Measurements from ENCODE around the gene TMPRSS11E. TPM values are rescaled to one million over a fixed set of nuclear protein-coding genes. Genes with fewer than 3 reads are reported as not detected.
"Not testable (repeated sequence)": the region's sequence is repeated elsewhere in the genome, so short reads cannot be mapped to it uniquely, and the experiment has no call there.

The TMPRSS11E gene
- total RNA-seq, result 0.16 TPM

GRCh38 chr4:68447201-68447600, at the start of gene TMPRSS11E:
Gene TMPRSS11E, plus strand, starts transcription at chr4:68447463. Its CDS starts 50 bp downstream, at chr4:68447513.
- DNase-seq, result no peak

GRCh38 chr4:68399306-68399705, 48.0 kb upstream of the TMPRSS11E start:
- no peak for DNase-seq

GRCh38 chr4:68401231-68401630, 46.0 kb upstream of the TMPRSS11E start:
- DNase-seq, result no peak

GRCh38 chr4:68404153-68404552, 43.1 kb upstream of the TMPRSS11E start:
- DNase-seq, result no peak

GRCh38 chr4:68405718-68406478, 41.4 kb upstream of the TMPRSS11E start:
- DNase-seq, result not testable (repeated sequence)

GRCh38 chr4:68406479-68406859, 40.8 kb upstream of the TMPRSS11E start:
- no peak for DNase-seq

GRCh38 chr4:68407015-68407867, 40.0 kb upstream of the TMPRSS11E start:
- not testable (repeated sequence) for DNase-seq

- DNase-seq, result no peak
Measured at GRCh38 chr4:68407868-68408190, 39.4 kb upstream of the TMPRSS11E start.

- DNase-seq, result no peak
Measured at GRCh38 chr4:68410149-68410548, 37.1 kb upstream of the TMPRSS11E start.

GRCh38 chr4:68410643-68411042, 36.6 kb upstream of the TMPRSS11E start:
- DNase-seq, result no peak

GRCh38 chr4:68412031-68412430, 35.2 kb upstream of the TMPRSS11E start:
- DNase-seq, result not testable (repeated sequence)

- DNase-seq, result no peak
Measured at GRCh38 chr4:68416591-68416990, 30.7 kb upstream of the TMPRSS11E start.

- DNase-seq, result no peak
Measured at GRCh38 chr4:68426516-68426915, 20.7 kb upstream of the TMPRSS11E start.

GRCh38 chr4:68430337-68430736, 16.9 kb upstream of the TMPRSS11E start:
- DNase-seq, result no peak

- no peak for DNase-seq
Measured at GRCh38 chr4:68432320-68432719, 14.9 kb upstream of the TMPRSS11E start.

GRCh38 chr4:68433582-68433981, 13.7 kb upstream of the TMPRSS11E start:
- no peak for DNase-seq

GRCh38 chr4:68434277-68434676, 13.0 kb upstream of the TMPRSS11E start:
- DNase-seq, result no peak

GRCh38 chr4:68434836-68435235, 12.4 kb upstream of the TMPRSS11E start:
- DNase-seq, result no peak

- no peak for DNase-seq
Measured at GRCh38 chr4:68445111-68445510, 2.2 kb upstream of the TMPRSS11E start.

GRCh38 chr4:68451246-68452211, 4.3 kb downstream of the TMPRSS11E start:
- no peak for DNase-seq

- DNase-seq, result no peak
Measured at GRCh38 chr4:68460085-68460484, 12.8 kb downstream of the TMPRSS11E start.

- no peak for DNase-seq
Measured at GRCh38 chr4:68461790-68462189, 14.5 kb downstream of the TMPRSS11E start.

Measured in occipital lobe (tissue), 2 donors.